HG03196 (cell line): ENCODE results near the gene SMIM1.
A peak's percentile ranks its signal among the peaks of the same experiment; 100 is the strongest.

Experiments used
- ATAC-seq: cut with Tn5 transposase; IDR thresholded peaks from one replicate; pipeline ENCODE4 v1.9.1; 2021; ENCODE audit not compliant: unreplicated experiment

SMIM1 gene

DNA sequence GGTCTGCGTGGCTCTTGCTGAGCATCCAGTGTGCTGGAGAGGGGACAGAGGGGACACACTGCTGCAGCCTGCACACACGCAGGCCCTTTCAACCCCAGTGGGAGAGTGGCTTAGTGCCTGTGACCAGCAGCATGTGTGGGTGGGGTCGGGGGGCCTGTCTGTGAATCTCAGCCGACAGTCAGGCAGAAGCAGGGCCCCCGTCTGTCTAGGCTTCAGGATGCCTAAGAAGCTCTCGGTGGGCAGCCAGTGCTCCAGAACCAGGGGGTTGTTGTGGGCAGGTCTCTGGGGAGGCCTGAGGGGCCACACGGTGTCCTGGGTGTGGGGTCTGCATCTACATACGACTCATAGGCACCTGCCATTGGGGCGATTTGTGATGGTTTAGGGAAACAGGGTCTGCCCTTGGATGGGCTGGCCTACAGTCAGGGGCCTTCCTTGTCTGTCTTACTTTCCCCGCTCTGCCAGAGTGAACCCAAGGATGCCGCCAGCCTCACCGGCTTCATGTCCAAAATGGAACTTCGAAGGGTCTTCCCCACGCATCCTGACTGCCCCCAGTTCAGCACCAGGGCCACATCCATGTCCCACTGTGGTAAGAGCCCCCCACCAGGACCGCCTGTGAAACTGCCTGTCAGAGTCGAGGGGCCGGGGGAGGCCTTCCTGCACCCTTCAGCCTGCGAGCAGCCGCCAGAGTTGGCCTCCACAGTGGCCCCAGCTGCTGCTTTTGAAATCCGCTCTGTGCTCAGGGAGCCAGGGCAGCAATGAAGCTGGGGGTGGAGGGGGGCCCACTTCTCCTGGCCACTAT is 18.7 kb upstream of the SMIM1 start:
- no peak for ATAC-seq

GRCh38 chr1:3756394-3756793 is 16.2 kb upstream of the SMIM1 start:
- ATAC-seq = no peak

DNA sequence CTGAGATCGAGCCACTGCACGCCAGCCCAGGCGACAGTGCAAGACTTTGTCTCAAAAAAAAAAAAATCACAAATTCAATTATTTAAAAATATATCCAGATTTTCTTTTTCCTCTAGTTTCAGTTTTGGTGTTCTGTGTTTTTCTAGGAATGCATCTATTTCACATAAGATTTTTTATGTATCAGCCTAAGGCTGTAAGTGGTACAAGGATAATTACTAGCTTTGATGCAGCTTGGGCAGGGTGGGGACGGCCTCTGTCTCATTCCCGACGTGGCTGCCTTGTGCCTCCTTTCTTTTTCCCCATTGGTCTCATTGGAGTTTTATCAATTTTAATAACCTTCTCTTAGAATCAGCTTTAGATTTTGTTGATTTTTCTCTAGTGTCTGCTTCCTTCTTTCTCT is 13.4 kb upstream of the SMIM1 start:
- ATAC-seq = no peak

DNA sequence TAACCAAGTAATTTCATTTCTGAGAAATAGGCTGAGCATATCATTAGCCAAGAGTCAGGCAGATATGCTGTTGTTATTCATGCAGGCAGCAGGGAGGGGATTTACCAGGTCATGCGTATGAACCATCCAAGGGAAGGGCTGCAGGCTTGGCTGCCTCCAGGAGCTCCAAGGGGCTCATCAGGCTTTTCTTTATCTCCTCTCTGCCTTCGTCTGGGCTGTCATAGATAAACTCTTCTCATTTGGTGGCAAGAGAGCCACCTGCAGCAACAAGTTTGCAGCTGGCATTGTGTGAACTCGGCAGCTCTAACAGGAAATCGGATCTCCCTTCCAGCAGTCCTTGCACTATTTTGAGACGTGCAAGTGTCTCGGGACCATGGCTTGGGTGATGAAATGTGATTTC is 12.8 kb upstream of the SMIM1 start:
- no peak for ATAC-seq

- ATAC-seq = no peak
These were observed 11.1 kb upstream of the SMIM1 start for GRCh38 chr1:3761296-3762010.

DNA sequence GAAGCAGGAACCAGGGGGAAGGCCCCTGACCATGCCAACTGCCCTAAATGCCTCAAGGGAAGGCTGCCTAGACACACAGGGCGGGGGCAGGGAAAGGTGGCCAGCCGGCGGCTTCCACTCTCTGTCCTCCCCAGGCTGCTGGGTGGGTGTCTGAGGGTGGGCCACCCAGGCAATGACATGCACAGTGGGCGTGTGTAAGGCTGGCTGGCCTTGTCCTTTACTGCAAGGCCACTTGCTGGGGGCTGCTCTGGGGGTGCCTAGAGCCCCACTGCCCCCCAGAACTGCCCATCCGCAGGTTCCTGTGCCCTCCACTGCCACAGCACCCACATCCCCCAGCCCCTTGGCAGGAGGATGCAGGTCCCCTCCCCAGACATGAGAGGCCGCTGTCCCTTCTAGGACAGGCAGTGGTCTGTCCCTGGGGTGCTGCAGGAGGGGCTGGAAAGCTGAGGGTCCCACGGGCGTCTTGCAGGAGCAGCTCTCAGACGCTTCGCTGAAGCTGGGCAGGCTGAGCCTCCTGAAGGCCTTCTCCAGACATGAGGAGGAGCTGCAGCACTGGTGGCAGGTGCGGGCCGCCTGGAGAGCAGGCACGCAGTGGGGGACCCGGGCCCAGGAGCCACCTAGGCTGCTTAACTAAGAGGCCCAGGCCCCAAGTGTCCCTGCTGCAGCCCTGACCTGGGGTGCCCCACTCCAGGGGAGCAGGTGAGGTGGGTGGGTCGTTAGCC is 10.2 kb upstream of the SMIM1 start:
- no peak for ATAC-seq

DNA sequence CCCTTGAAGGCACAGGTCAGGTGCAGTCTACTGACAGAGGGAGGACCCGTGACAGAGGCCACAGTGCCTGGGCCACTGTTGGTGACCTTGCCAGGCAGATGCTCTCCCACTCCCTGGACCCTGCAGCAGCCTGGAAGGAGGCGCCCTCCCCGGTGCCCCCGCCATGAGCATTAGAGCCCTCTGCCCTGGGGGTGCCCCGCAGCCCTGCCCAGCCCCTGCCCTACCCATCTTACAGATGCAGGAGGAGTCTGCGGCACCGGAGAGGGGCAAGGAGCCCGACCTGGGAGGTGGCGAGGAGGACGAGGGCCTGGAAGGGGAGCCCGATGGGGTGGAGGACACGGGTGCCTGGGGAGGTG is 9.7 kb upstream of the SMIM1 start:
- no peak for ATAC-seq

DNA sequence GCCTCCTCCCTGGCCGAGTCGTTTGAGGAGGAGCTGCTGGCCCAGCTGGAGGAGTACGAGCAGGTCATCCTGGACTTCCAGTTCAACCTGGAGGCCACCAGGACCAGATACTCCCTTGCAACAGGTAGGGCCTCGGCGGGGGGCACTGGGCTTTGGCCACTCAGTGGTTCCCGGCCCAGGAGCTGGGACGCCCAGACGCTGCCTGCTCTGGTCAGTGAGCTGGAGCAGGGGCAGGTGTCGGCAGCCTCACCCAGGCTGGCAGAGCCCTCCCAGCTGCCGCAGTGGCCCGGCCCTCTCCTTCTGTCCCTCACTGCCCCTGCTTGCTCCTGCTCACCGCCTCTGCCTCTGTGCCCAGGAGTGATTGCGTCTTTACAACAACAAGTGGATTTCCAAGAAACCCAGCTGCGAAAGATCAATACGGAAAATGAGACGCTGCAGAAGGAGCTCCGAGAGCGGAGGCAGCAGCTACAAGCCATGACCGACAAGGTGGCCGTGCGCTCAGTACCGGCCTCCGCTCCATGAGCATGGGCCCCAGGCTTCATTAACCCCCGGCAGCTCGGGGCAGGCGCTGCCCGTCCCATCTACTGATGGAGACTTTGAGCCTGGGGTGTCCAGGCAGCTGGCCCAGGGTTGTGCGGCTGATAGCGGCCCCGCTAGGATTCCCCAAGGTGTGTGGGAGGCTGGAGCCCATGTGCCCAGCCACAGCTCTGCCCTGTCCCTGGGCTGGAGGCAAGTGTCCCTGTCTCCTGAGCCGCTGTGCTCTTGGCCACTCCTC is 9.0 kb upstream of the SMIM1 start:
- no peak for ATAC-seq

- no peak for ATAC-seq
These were observed 5.1 kb upstream of the SMIM1 start for GRCh38 chr1:3767328-3767925.

GRCh38 chr1:3768811-3769390 is 3.6 kb upstream of the SMIM1 start:
- ATAC-seq = no peak

GRCh38 chr1:3770047-3770765 is 2.3 kb upstream of the SMIM1 start:
- no peak for ATAC-seq

DNA sequence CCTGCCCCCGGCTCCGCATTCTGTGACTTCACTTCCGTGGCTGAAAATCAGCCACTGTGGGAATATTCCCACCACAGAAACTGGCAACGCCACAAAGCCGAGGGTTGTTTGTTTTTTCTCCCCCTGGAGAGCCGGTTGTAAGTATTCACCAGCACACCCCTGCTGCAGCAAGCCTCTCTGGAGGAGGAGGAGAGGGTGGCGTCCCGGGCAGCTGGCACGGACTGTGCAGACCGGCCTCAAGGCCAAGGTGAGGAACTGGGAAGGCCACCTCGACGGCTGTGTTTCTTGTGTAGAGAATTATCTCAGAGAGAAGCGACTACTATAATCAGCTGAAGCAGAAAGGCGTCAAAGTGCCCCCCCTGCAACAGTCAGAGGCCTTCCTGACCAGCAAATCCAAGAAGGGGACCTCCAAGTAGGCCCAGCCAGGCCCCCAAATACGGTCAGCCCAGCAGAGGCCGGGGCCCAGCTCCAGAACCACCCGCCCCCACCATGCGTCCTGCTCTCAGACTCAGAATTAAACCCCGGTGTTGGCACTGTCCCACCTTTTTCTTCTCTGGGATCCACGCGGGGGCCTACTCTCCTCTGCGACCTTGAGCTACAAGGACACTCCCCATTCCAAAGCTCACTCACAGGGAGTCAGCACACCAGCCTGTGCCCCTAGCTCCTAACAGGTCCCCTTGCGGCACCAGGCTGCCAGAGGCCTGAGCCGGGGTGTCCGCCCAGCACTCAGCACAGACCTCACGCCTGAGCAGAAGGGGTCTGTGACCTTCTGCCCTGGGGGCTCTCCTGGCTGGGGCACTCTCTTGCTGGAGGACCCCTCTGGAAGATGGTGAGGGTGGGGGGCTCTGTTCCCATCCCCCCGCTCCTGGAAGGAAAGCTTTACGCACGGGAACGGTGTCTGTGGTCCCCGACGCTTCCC is 1.2 kb upstream of the SMIM1 start:
- no peak for ATAC-seq

- ATAC-seq = peak; percentile 46
These were observed 378 bp upstream of the SMIM1 start for GRCh38 chr1:3772027-3772714.

GRCh38 chr1:3773572-3774275 is 1.2 kb downstream of the SMIM1 start:
- ATAC-seq = no peak

DNA sequence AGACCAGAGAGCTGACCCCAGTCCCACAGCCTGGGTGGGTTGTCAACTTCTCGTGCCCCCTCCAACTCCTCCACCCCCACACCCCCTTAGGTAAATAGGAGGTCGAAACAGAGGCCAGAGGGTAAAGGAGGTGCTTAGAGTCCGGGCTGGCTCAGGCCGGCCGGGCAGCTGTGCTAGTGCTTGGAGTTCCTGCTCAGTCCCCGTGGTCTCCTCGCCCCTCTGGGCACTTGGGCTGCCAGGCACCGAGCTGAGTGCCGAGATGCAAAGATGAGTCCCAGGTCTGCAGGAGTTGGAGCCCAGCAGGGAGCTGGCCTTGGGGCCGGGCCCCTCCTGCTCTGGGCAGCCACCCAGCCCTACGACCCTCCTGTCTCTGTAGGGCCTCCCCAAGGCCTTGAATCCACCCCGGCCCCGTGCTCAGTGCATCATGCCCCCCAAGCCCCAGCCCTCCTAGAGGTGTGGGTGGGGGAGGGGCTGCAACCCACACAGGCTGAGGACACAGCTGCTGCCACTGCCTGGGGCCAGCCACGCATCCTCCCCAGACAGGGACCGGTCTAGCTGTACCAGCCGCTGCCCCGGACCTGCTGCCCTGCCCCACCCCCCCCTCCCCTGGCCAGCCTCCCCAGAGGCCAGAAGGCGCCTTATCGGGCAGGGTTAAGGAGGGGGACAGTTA is 1.9 kb downstream of the SMIM1 start:
- ATAC-seq = no peak

DNA sequence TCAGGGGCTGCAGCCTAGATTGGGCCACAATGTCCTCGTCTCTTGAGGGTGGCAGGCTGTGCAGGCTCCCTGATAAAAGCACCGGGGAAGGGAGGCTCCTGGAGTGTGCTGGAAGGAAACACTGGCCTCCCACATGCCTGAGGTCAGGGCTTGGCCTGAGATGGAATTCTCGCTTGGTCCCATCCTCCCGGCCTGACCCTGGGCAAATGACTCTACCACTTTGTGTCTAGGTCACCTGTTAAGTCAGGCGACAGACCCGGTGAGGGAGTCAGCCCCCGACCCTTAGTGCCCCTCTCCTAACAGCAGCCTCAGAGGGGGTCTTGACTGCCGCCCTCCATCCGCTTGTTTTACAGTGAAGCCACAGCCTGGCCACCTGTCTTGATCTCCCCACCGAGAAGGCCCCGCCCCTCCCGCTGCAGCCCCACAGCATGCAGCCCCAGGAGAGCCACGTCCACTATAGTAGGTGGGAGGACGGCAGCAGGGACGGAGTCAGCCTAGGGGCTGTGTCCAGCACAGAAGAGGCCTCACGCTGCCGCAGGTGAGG is 2.5 kb downstream of the SMIM1 start:
- no peak for ATAC-seq
